C4-2B (cell line): ENCODE measurements around the gene CPAMD8.

ENCODE experiments used
- ZFX ChIP-seq: fragments of 450-650 bp; IDR thresholded peaks from 2 replicates; pipeline ENCODE4 v1.6.1; 2017
- TF ChIP-seq, protein P1 (sequence below): fragments of 450-650 bp; conservative IDR thresholded peaks from 2 replicates; pipeline ENCODE4 v1.5.1; 2017; ENCODE audit warnings: mild to moderate bottlenecking

DNA sequence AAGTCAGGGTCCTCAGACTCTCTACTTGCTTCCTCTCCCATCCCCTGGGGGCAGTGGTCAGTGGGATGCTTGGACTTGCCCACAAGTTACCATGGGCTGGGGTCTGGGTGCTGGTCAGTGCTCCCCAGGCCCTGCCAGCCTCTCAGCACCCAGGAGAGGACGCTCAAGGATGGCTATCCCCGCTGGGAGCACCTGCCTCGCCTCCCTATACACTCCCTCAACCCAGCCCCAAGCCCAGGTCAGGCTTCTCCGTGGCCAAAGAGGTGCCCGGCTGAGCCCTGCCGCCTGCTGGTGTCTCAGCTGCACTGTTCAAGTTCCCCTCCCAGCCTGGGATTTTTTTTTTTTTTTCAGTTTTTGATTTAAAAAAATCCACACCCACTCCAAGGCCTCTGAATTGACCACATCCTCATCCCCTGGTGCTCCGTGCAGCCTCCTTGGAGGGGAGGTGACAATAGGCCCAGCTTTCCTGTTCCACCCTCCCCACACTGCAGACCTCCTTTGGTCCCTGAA, 127.0 kb downstream of the CPAMD8 start:
- TF ChIP-seq, protein P1, sequence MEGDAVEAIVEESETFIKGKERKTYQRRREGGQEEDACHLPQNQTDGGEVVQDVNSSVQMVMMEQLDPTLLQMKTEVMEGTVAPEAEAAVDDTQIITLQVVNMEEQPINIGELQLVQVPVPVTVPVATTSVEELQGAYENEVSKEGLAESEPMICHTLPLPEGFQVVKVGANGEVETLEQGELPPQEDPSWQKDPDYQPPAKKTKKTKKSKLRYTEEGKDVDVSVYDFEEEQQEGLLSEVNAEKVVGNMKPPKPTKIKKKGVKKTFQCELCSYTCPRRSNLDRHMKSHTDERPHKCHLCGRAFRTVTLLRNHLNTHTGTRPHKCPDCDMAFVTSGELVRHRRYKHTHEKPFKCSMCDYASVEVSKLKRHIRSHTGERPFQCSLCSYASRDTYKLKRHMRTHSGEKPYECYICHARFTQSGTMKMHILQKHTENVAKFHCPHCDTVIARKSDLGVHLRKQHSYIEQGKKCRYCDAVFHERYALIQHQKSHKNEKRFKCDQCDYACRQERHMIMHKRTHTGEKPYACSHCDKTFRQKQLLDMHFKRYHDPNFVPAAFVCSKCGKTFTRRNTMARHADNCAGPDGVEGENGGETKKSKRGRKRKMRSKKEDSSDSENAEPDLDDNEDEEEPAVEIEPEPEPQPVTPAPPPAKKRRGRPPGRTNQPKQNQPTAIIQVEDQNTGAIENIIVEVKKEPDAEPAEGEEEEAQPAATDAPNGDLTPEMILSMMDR, result no peak; the same call in 1 of the 2 replicates
- no peak for TF ChIP-seq ZFX
